PC-9 (cell line): ENCODE data around the gene C12orf50.

ENCODE experiments used
- EZH2 ChIP-seq: fragments of 200-600 bp; sonication (generic); IDR thresholded peaks from 2 replicates; pipeline ENCODE4 v1.8.0; 2017; ENCODE audit warnings: antibody characterized with exemption, low read depth
- TF ChIP-seq, protein P1 (sequence below): fragments of 200-600 bp; sonication (generic); conservative IDR thresholded peaks from 2 replicates; pipeline ENCODE4 v1.6.1; 2017; ENCODE audit warnings: mixed run types, antibody characterized with exemption, mild to moderate bottlenecking, moderate library complexity

DNA sequence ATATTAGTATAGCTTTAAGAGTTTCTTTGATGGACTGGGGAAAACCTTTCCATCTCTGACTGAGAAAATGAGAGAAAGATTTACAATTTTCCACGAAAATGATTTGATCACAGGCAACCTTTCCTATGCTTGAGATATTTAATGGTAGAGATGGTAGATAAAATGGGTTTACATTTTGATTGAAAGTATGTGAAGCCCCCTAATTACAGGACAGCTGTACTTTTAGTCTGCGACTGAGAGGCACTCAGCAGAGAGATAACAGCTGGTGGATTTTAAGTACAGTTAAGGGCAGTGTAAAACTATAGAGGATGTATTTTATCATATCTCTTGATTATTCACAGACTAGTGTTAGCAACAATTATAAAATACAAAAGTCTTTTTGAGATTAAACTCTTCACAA is 40.7 kb downstream of the C12orf50 start:
- TF ChIP-seq, protein P1, sequence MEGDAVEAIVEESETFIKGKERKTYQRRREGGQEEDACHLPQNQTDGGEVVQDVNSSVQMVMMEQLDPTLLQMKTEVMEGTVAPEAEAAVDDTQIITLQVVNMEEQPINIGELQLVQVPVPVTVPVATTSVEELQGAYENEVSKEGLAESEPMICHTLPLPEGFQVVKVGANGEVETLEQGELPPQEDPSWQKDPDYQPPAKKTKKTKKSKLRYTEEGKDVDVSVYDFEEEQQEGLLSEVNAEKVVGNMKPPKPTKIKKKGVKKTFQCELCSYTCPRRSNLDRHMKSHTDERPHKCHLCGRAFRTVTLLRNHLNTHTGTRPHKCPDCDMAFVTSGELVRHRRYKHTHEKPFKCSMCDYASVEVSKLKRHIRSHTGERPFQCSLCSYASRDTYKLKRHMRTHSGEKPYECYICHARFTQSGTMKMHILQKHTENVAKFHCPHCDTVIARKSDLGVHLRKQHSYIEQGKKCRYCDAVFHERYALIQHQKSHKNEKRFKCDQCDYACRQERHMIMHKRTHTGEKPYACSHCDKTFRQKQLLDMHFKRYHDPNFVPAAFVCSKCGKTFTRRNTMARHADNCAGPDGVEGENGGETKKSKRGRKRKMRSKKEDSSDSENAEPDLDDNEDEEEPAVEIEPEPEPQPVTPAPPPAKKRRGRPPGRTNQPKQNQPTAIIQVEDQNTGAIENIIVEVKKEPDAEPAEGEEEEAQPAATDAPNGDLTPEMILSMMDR = no peak
- no peak for TF ChIP-seq EZH2
